ENCODE measurements around the gene CMSS1. TPM values are rescaled to one million over a fixed set of nuclear protein-coding genes. Genes with fewer than 3 reads are reported as not detected.

CMSS1 gene
- total and polyA plus RNA-seq, 8 donors, result 14.4 to 29.9 (median 15.9) TPM

DNA sequence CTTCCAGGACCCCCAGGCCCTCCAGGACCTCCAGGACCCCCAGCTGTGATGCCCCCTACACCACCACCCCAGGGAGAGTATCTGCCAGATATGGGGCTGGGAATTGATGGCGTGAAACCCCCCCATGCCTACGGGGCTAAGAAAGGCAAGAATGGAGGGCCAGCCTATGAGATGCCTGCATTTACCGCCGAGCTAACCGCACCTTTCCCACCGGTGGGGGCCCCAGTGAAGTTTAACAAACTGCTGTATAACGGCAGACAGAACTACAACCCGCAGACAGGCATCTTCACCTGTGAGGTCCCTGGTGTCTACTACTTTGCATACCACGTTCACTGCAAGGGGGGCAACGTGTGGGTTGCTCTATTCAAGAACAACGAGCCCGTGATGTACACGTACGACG, 22.1 kb upstream of the CMSS1 start:
- DNase-seq (no peak), ATAC-seq (no peak), FAIRE-seq (no peak)
- TF ChIP-seq CTCF (IDR thresholded peaks at IDR 0.05), result no peak
- no peak overlapping the region for H3K27ac ChIP-seq
- H3K9me3 ChIP-seq, result no peaks in the 10 kb centered on the region
- no peak overlapping the region for H3K4me3 ChIP-seq
- intact Hi-C loops (cut with DNase I), result no loop called here
- WGBS, 2 donors, result 86 to 88% methylated on average over 15 of the region's 15 CpGs
- no peaks in the 10 kb centered on the region for H3K36me3 ChIP-seq
- no peaks in the 10 kb centered on the region for H3K4me1 ChIP-seq
- no peaks in the 10 kb centered on the region for H3K27me3 ChIP-seq

DNA sequence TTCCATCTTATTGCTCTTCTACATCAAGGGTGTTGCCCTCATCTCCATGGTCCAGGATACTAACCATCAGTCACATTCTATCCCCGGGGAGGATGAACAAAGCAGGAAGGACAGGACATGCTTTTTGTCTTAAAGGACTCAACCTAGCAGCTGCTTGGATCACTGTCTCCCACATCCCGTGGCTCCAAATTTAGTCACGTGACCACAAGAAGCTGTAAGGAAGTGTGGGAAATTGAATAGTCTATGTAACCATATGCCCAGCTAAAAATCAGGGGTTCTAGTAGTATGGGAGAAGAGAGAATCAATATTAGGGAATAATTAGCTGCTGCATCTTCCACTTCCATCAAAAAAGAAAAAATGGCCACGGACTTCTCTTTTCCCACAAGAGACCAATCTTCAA, 18.2 kb upstream of the CMSS1 start:
- no peaks in the 10 kb centered on the region for H3K9me3 ChIP-seq
- no peak for TF ChIP-seq CTCF (IDR thresholded peaks at IDR 0.05)
- H3K4me1 ChIP-seq, result no peaks in the 10 kb centered on the region
- no peaks in the 10 kb centered on the region for H3K36me3 ChIP-seq
- no peak overlapping the region for H3K27ac ChIP-seq
- WGBS, 2 donors, result 78 to 87% methylated on average over 4 of the region's 4 CpGs
- FAIRE-seq (no peak), ATAC-seq (no peak), DNase-seq (no peak)
- H3K27me3 ChIP-seq, result no peaks in the 10 kb centered on the region
- intact Hi-C loops (cut with DNase I), result no loop called here
- H3K4me3 ChIP-seq, result no peak overlapping the region

DNA sequence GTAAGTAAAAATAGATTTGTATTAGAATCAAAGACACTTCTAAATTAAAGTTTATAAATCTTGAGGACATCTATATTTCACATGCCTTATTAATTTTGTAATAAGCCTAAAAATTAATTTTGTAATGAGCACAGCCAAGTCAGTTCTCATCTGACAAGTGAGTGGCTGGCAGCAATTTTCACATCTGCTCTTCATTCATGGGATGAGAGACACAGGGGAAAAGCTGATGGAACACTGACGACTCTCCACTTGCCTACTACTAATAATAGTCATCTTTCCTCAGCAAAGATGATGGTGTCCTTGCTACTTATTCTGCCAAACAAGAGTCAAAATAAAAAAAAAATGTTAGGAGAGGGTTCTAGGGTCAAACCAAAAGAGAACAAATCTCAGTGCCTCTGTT, 14.4 kb upstream of the CMSS1 start:
- 91 to 94% methylated on average over 1 of the region's 1 CpG for WGBS, 2 donors
- ATAC-seq, result no peak
- no peak overlapping the region for H3K27ac ChIP-seq
- FAIRE-seq, result no peak
- no peaks in the 10 kb centered on the region for H3K27me3 ChIP-seq
- H3K4me3 ChIP-seq, result no peak overlapping the region
- intact Hi-C loops (cut with DNase I), result no loop called here
- H3K36me3 ChIP-seq, result no peaks in the 10 kb centered on the region
- no peak for DNase-seq
- no peak for TF ChIP-seq CTCF (IDR thresholded peaks at IDR 0.05)
- no peaks in the 10 kb centered on the region for H3K4me1 ChIP-seq
- no peaks in the 10 kb centered on the region for H3K9me3 ChIP-seq

GRCh38 chr3:99805160-99805559, 12.5 kb upstream of the CMSS1 start:
- no peaks in the 10 kb centered on the region for H3K9me3 ChIP-seq
- H3K36me3 ChIP-seq, result no peaks in the 10 kb centered on the region
- H3K4me1 ChIP-seq, result no peaks in the 10 kb centered on the region
- ATAC-seq, result no peak
- DNase-seq, result no peak
- H3K27ac ChIP-seq, result no peak overlapping the region
- FAIRE-seq, result no peak
- intact Hi-C loops (cut with DNase I), result no loop called here
- 95 to 100% methylated on average over 2 of the region's 2 CpGs for WGBS, 2 donors
- TF ChIP-seq CTCF (IDR thresholded peaks at IDR 0.05), result no peak
- H3K4me3 ChIP-seq, result no peak overlapping the region
- no peaks in the 10 kb centered on the region for H3K27me3 ChIP-seq

GRCh38 chr3:99808163-99808794, 9.4 kb upstream of the CMSS1 start:
- H3K27ac ChIP-seq, result no peak overlapping the region
- no peaks in the 10 kb centered on the region for H3K9me3 ChIP-seq
- intact Hi-C loops (cut with DNase I), result no loop called here
- no peaks in the 10 kb centered on the region for H3K36me3 ChIP-seq
- no peak for FAIRE-seq
- peak; percentile 50 to 76 (median 62) for TF ChIP-seq CTCF (IDR thresholded peaks at IDR 0.05)
- peak in 3 of 6 donors; percentile 30 to 62 (median 32) for DNase-seq
- H3K4me1 ChIP-seq, result no peaks in the 10 kb centered on the region
- WGBS, 2 donors, result 44 to 47% methylated on average over 4 of the region's 4 CpGs
- no peak overlapping the region for H3K4me3 ChIP-seq
- H3K27me3 ChIP-seq, result no peaks in the 10 kb centered on the region
- ATAC-seq, result peak; percentile 46 to 95 (median 82)
